GM18507 (cell line): ENCODE data around the gene MARCHF10.
"Not testable (repeated sequence)": the region's sequence is repeated elsewhere in the genome, so short reads cannot be mapped to it uniquely, and the experiment has no call there.

Experiments
- DNase-seq: peaks from one replicate; pipeline ENCODE4 v3.0.0; 2011; ENCODE audit warnings: low read depth; ENCODE audit not compliant: insufficient read length; ENCODE audit errors: extremely low spot score
- FAIRE-seq: peaks from 2 replicates; lab custom pipeline; 2011; peaks lifted over from hg19 to GRCh38; lab: Jason Lieb, UNC

Gene MARCHF10

DNA sequence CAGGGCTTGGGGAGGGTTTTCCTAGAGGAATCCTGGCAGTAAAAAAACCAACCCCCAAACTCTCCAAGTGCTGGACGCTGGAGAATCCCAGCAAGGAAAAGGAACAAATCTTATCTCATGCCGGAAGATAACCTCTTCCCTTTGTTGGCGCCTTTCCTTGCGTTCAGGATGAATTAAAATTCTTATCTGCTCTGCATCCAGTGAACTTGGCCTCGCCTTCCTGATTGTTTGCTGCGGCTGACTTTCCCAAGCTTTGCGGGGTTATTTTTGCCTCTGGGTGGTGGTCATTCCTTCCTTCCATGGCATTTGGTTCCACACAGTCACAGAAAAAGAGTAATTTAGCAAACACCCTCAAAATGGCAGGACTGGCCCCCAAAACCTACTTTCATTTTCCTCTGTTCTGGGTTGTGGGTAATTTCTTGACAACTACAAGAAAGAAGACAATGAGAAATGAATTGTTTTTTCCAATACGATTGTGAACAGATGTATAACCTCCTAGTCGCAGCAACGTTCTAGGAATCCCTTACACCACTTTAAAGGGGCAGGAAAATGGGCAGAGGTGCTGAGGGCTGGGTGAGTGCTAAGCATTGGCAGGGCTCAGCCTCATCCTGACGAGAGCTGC lies 102.8 kb downstream of the MARCHF10 start:
- DNase-seq, result no peak
- no peak for FAIRE-seq

GRCh38 chr17:62704381-62704971 lies 103.6 kb downstream of the MARCHF10 start:
- no peak for FAIRE-seq

DNA sequence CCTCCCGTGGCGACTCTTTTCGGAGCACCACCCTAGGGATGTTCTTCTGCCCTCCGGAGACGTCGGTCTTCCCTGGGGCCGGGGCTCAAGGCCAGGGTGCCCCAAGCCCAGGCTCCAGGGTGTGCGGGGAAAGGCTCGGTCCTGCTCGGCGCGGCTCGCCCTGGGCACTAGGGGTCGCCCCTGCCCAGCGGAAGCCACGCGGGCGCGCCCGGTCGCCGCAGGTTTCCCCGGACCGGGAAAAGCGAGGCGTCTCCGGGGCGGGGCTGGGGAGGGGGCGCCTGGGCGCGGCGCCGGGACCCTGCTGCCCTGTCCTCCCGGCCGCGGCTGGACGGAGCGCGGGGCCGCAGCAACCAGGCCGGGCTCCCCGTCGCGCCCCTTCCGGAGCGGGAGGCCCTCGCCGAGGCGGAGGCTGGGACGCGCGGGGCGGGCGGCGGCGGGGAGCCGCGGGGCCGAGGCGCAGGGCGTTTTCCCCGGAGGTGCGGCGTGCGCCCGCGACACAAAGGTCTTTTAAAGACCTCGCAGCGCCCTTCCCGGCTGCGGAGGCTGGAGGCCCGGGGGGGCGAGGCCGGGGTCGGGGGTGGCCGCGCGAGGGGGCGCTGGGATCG lies 104.2 kb downstream of the MARCHF10 start:
- peak; percentile 57 for DNase-seq
- FAIRE-seq, result no peak

More at GRCh38 chr17:62704381-62704971, 103.6 kb downstream of the MARCHF10 start:
- no peak for DNase-seq

DNA sequence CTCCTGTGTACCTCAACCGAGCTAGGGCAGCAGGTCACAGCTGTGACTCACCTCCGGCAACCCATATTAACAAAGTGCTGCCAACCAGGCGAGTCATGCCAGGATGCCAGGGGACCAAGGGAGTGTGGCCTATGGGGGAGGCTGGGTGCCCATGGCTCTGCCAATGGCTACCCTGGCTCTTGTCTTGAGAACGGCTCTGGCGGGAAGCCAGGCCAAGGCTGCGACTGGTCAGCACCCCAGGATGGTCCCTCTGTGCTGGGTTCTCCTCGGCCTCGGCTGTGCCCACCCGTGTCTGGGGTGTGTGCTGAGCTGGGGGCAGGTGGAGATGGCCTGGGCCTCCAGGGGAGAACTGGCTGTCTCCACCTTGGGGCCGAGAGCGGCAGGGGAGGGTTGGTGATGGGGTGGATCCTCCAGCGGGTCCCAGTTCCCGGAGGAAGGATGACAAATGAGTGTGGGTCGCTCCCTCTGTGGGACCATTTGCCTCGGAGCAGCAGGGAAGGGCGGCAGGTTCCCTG lies 104.8 kb downstream of the MARCHF10 start:
- DNase-seq (no peak), FAIRE-seq (no peak)

DNA sequence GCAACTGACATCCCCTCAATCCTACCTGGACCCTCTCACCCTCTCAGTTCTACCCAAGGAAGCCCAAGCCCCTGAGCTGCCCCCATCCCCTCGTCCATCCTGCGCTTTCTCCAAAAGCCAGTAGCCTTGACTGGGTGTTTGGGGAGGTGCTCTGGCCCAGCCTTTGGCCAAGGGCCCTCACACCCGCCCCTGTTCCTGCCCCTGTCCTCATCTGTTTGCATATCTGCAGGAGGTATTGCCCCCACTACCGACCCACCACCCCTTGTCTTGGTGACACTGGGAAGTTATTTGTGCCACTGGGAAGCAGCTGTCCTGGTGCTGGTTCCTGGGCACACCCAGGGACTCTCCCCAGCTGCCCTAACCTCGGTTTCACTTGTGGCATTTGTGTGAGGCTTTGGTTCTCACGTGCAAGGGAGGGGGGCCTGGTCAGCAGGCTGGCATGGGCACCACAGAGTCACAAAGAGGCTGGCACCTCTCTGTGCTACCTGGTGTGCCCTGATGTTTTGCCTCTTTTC lies 105.3 kb downstream of the MARCHF10 start:
- DNase-seq, result no peak

GRCh38 chr17:62701706-62702085 lies 106.4 kb downstream of the MARCHF10 start:
- DNase-seq, result no peak
- no peak for FAIRE-seq

More for the DNA sequence above, 105.3 kb downstream of the MARCHF10 start:
- no peak for FAIRE-seq

DNA sequence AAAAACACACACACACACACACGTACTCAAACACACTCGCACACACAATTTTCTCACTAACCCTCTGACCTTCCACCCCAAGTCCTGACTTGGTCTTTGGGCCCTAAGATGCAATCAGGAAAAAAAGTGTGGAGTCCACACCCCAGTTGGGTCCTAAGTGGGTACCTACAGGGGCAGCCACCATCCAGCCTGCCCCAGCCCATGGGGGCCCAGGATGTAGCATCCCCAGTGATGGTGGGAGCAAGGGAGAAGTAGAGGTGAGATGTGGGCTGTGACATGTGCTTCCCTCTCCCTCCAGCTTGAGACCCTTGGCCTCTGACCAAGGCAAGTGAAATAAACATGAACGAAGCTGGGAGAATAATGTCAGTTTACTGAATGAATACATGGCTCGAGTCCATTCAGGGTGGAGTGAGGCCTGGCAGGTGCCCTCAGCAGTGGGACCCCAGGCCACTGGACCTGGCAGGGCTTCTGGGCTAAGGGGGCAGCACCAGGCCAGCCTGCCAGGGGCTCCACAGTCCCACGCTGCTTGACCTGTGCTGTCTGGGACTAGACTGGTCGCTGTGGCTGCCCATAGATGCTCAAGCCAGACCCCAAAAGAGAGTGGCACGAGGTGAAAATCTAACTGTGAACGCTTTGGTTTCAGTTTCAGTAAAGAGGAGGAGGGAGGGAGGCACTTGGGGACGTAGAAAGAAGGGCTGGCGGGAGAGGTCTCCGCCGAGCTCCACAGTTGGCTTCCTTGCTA lies 107.0 kb downstream of the MARCHF10 start:
- FAIRE-seq (no peak), DNase-seq (no peak)

GRCh38 chr17:62698459-62698858 lies 109.7 kb downstream of the MARCHF10 start:
- FAIRE-seq, DNase-seq: not testable (repeated sequence)

DNA sequence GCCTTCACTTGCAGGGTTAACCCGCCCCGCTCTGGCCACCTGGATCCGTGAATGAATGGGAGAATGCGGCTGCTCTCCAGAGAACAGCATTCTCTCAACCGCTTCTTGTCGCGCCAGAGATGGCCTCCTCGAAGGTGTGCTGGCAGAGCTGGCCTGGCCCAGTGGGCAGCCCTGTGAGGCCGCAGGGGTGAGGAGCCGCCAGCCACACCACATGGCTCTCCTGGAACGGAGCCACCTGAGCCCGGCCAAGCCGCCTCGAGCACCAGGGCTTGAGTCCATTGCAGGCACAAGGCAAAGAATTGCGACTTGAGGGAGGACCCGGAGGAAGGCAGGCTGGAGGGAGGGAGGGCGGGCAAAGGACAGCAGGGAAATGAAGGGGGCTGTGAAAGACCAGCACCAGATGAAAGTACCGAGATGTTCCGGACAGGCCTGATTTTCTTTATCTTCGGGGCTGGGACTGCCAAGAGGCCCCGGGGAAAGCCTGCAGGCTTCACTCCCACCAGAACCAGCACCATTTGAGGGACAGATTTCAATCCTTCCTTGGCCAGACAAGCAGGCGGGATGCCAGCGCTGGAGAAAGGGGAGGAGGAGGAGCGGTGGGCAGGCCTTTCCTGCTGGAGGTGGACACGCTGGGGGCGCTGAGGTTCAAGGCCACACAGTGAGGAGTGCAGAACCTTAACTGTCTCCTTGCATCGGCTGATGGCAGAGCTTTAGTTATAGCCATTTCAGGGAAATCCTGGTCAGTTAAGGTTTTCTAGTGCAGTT lies 111.2 kb downstream of the MARCHF10 start:
- DNase-seq, result no peak
- FAIRE-seq, result no peak

GRCh38 chr17:62696256-62696655 lies 111.9 kb downstream of the MARCHF10 start:
- no peak for DNase-seq
- FAIRE-seq, result no peak

GRCh38 chr17:62695093-62695738 lies 112.9 kb downstream of the MARCHF10 start:
- not testable (repeated sequence) for FAIRE-seq, DNase-seq

GRCh38 chr17:62693616-62694409 lies 114.3 kb downstream of the MARCHF10 start:
- no peak for FAIRE-seq
- no peak for DNase-seq

GRCh38 chr17:62692721-62693431 lies 115.2 kb downstream of the MARCHF10 start:
- FAIRE-seq (no peak), DNase-seq (no peak)

- DNase-seq (no peak), FAIRE-seq (no peak)
These were observed 115.9 kb downstream of the MARCHF10 start for GRCh38 chr17:62692159-62692651.

- not testable (repeated sequence) for FAIRE-seq, DNase-seq
These were observed 116.6 kb downstream of the MARCHF10 start for GRCh38 chr17:62691589-62691915.

GRCh38 chr17:62690168-62690897 lies 117.8 kb downstream of the MARCHF10 start:
- no peak for DNase-seq
- FAIRE-seq, result no peak
